Endothelial cell of umbilical vein (primary cell): ENCODE results near the gene NTN1. TPM values are rescaled to one million over a fixed set of nuclear protein-coding genes. Genes with fewer than 3 reads are reported as not detected.

ENCODE experiments used
- BruUV-seq: library from RNA; stranded (reverse); fragments of 400-500 nt; replicated peaks from 2 replicates; lab custom pipeline; 2021; lab: Mats Ljungman, UMichigan
- CTCF ChIA-PET: fragments of 300-600, 350-600 bp; sonication (Branson Sonifier 250); formaldehyde crosslinking; loops from one replicate; lab custom pipeline; 2021; ENCODE audit warnings: antibody characterized with exemption, inconsistent platforms; lab: Charles Lee
- POLR2A ChIA-PET: fragments of 300-600, 350-600 bp; sonication (Branson Sonifier 250); formaldehyde crosslinking; loops from one replicate; lab custom pipeline; 2021; ENCODE audit warnings: antibody characterized with exemption, inconsistent platforms; lab: Charles Lee
- DNase-seq: peaks from one replicate; pipeline ENCODE4 v3.0.0-alpha.2; 2011; ENCODE audit warnings: low read depth, low spot score
- FAIRE-seq: peaks from 2 replicates; lab custom pipeline; 2011; peaks lifted over from hg19 to GRCh38; lab: Jason Lieb, UNC
- H2AFZ ChIP-seq: 2 replicates; pipeline ENCODE4 v1.6.0; 2012; ENCODE audit warnings: low read depth, low read length, control low read depth, inconsistent platforms
- H3K27ac ChIP-seq: 2 replicates; pipeline ENCODE4 v1.5.1; 2011; ENCODE audit warnings: low read depth, mild to moderate bottlenecking, control low read depth, low read length, moderate library complexity; ENCODE audit not compliant: insufficient read depth
- H3K27me3 ChIP-seq, 2 experiments: 2 replicates each; pipeline versions ENCODE4 v1.6.0 to v1.6.1; 2011; ENCODE audit warnings: low read length in 2 of 2, mixed read lengths in 1 of 2; ENCODE audit not compliant: control insufficient read depth in 2 of 2, insufficient read depth in 2 of 2
- H3K36me3 ChIP-seq, 2 experiments: 2 replicates in 1 of 2; 3 replicates in 1 of 2; pipeline ENCODE4 v1.5.1; 2011; ENCODE audit warnings: low read length in 2 of 2, mild to moderate bottlenecking in 1 of 2, moderate library complexity in 1 of 2; ENCODE audit not compliant: control insufficient read depth in 2 of 2, insufficient read depth in 2 of 2; ENCODE audit errors: extremely low read depth in 1 of 2
- H3K4me1 ChIP-seq: 3 replicates; pipeline ENCODE4 v1.5.1; 2011; ENCODE audit warnings: mild to moderate bottlenecking, low read length; ENCODE audit not compliant: control insufficient read depth, insufficient read depth; ENCODE audit errors: extremely low read depth
- H3K4me2 ChIP-seq: 2 replicates; pipeline ENCODE4 v1.6.1; 2011; ENCODE audit warnings: low read length, control low read depth, mixed read lengths; ENCODE audit not compliant: insufficient read depth
- H3K4me3 ChIP-seq, 3 experiments: fragments of 200-600 bp in 1 of 3; sonication (generic), shearing (Covaris generic) in 1 of 3; replicated peaks in 1 of 3; 2 replicates each; pipeline ENCODE4 v1.5.1; 2011 to 2016; ENCODE audit warnings: control low read depth in 3 of 3, low read length in 3 of 3, mild to moderate bottlenecking in 2 of 3, inconsistent platforms in 1 of 3, low read depth in 1 of 3, moderate library complexity in 1 of 3; ENCODE audit not compliant: insufficient read depth in 1 of 3
- H3K79me2 ChIP-seq: 2 replicates; pipeline ENCODE4 v1.6.0; 2012; ENCODE audit warnings: low read length, inconsistent platforms; ENCODE audit not compliant: control insufficient read depth, insufficient read depth
- H3K9ac ChIP-seq: replicated peaks from 2 replicates; pipeline ENCODE3; 2011; ENCODE audit warnings: low read length, control low read depth; ENCODE audit not compliant: insufficient read depth; ENCODE audit errors: extremely low read depth
- H3K9me1 ChIP-seq: replicated peaks from 3 replicates; pipeline ENCODE4 v1.6.0; 2011; ENCODE audit warnings: mild to moderate bottlenecking, low read length; ENCODE audit not compliant: control insufficient read depth, insufficient read depth; ENCODE audit errors: extremely low read depth
- H3K9me3 ChIP-seq: replicated peaks from 2 replicates; pipeline ENCODE4 v1.5.1; 2012; ENCODE audit warnings: low read length, inconsistent platforms; ENCODE audit not compliant: control insufficient read depth, insufficient read depth
- H4K20me1 ChIP-seq: replicated peaks from 2 replicates; pipeline ENCODE3; 2011; ENCODE audit warnings: mild to moderate bottlenecking, low read length; ENCODE audit not compliant: control insufficient read depth, insufficient read depth; ENCODE audit errors: extremely low read depth
- EZH2 ChIP-seq: IDR thresholded peaks from 2 replicates; pipeline ENCODE4 v1.6.1; 2012; ENCODE audit warnings: borderline replicate concordance, low read depth, mild to moderate bottlenecking, moderate library complexity, low read length, inconsistent platforms; ENCODE audit not compliant: severe bottlenecking
- FOS ChIP-seq: IDR thresholded peaks from 2 replicates; pipeline ENCODE4 v1.6.1; 2011; ENCODE audit warnings: mild to moderate bottlenecking, low read length, moderate library complexity, borderline replicate concordance; ENCODE audit not compliant: insufficient read depth
- GATA2 ChIP-seq: IDR thresholded peaks from 2 replicates; pipeline ENCODE4 v1.7.0; 2011; ENCODE audit warnings: low read depth, mild to moderate bottlenecking, moderate library complexity, mixed read lengths, low read length; ENCODE audit not compliant: insufficient read length, insufficient read depth
- JUN ChIP-seq: IDR thresholded peaks from 2 replicates; pipeline ENCODE4 v1.6.1; 2011; ENCODE audit warnings: borderline replicate concordance, low read depth; ENCODE audit not compliant: insufficient read length, insufficient read depth
- MAX ChIP-seq: IDR thresholded peaks from 2 replicates; pipeline ENCODE4 v1.6.1; 2011; ENCODE audit not compliant: insufficient read depth, insufficient read length
- MYC ChIP-seq: IDR thresholded peaks from one replicate; pipeline ENCODE4 v1.6.1; 2011; ENCODE audit warnings: mild to moderate bottlenecking, low read depth, low read length
- POLR2A ChIP-seq: IDR thresholded peaks from 2 replicates; pipeline ENCODE4 v1.6.1; 2012; ENCODE audit warnings: low read depth, mild to moderate bottlenecking, control low read depth, low read length
- POLR2AphosphoS5 ChIP-seq: IDR thresholded peaks from 2 replicates; pipeline ENCODE4 v1.6.1; 2012; ENCODE audit warnings: low read depth, mild to moderate bottlenecking, control low read depth, low read length, moderate library complexity; ENCODE audit not compliant: insufficient read depth
- dilution Hi-C: fragments of 300-500 bp; cut with MboI; formaldehyde crosslinking; loops from one replicate; pipeline ENCODE4 v1.15.0; 2019; ENCODE audit warnings: low sequenced_read_pairs; ENCODE audit not compliant: extremely low pct_ligation_motif_present
- intact Hi-C: fragments of 100-400 bp; cut with micrococcal nuclease; formaldehyde crosslinking; loops from one replicate; pipeline ENCODE4 v1.10.0; 2022
- polyA plus RNA-seq, 4 experiments: library from polyadenylated mRNA; depleted of rRNA in 3 of 4; stranded (reverse) in 3 of 4; unstranded in 1 of 4; fragments of >200 nt; gene quantifications; 2 replicates each; pipeline versions ENCODE4 v1.2.1 to v1.2.3, GENCODE V29; 2011 to 2012; ENCODE audit warnings: missing spikeins in 1 of 4
- total RNA-seq: library from RNA; stranded (reverse); gene quantifications from 2 replicates; pipeline ENCODE4 v1.2.3, GENCODE V29; 2021
- TF ChIP-seq, protein P1 (sequence below), 2 donors: IDR thresholded peaks; 1 replicate in 1 of 2; 2 replicates in 1 of 2; pipeline ENCODE4 v1.5.1; 2011; ENCODE audit warnings: low read length in 2 of 2, mild to moderate bottlenecking in 2 of 2, moderate library complexity in 2 of 2, control low read depth in 1 of 2, inconsistent platforms in 1 of 2, low read depth in 1 of 2; ENCODE audit not compliant: insufficient read depth in 1 of 2; ENCODE audit errors: extremely low read depth in 1 of 2

Gene NTN1
- total and polyA plus RNA-seq, 2 donors (not counting 3 experiments of a cell fraction or from before 2014, with no cell fraction given), result 0.10 to 0.18 TPM

DNA sequence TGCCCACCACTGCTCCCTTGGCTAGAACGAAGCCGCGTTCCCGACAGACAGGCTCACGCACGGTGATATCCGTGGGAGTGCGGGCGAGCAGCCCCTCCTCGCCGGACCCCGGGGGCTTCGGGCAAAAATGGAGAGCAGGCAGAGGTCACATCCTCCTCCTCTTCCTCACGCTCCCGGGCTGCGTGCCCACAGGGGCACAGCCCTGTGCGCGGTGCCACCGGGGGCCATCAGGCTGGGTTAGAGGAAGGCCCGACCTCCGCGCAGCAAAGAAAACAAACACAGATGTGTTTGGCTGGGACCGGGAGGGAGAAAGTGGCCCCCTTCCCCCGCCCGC is 519 bp upstream of the NTN1 start:
- no TSS peak for BruUV-seq
- Histone ChIP-seq H3K9ac (no peak overlapping the region), H3K27ac (no peak overlapping the region), H3K9me3 (no peaks in the 10 kb centered on the region), H2AFZ (peak overlapping the region; percentile 31), H3K36me3 (no peaks in the 10 kb centered on the region), H3K27me3 (peaks cover 24 to 54% of the 10 kb centered on the region in 2 experiments), H4K20me1 (no peaks in the 10 kb centered on the region), H3K9me1 (no peaks in the 10 kb centered on the region), H3K79me2 (no peaks in the 10 kb centered on the region), H3K4me2 (peak overlapping the region; percentile 34), H3K4me3 (peak overlapping the region; percentile 15 to 37 (median 16)), H3K4me1 (peaks cover 2% of the 10 kb centered on the region)
- TF ChIP-seq GATA2 (no peak), POLR2AphosphoS5 (no peak), POLR2A (no peak), EZH2 (peak; percentile 14)
- dilution Hi-C loops (no loop called here), intact Hi-C loops (no loop called here)
- DNase-seq (no peak), FAIRE-seq (no peak)
- CTCF ChIA-PET, result interaction anchor here (1.5 kb wide), 1 partner anchor 23 kb away, joined by 4 read pairs; no protein-coding TSS in a partner anchor
- POLR2A ChIA-PET, result no interaction called here

GRCh38 chr17:9021992-9022572 is 772 bp downstream of the NTN1 start:
- POLR2A ChIA-PET, result no interaction called here
- intact Hi-C loops, result no loop called here
- no peak for FAIRE-seq

More at GRCh38 chr17:9021992-9022572, 772 bp downstream of the NTN1 start:
- Histone ChIP-seq H4K20me1 (no peaks in the 10 kb centered on the region), H3K4me1 (peaks cover 2% of the 10 kb centered on the region), H3K27me3 (peaks cover 24 to 54% of the 10 kb centered on the region in 2 experiments), H3K27ac (no peak overlapping the region), H2AFZ (peak overlapping the region; percentile 41), H3K4me2 (peak overlapping the region; percentile 58), H3K4me3 (peak overlapping the region in 2 of 3 experiments; percentile 36 to 37), H3K36me3 (no peaks in the 10 kb centered on the region), H3K79me2 (no peaks in the 10 kb centered on the region), H3K9ac (no peak overlapping the region), H3K9me1 (no peaks in the 10 kb centered on the region), H3K9me3 (no peaks in the 10 kb centered on the region)
- no TSS peak for BruUV-seq
- dilution Hi-C loops, result no loop called here
- CTCF ChIA-PET, result interaction anchor here (0.9 to 1.6 kb wide), 4 partner anchors 19 to 500 kb away, joined by 3 to 9 read pairs (median 4); no protein-coding TSS in a partner anchor
- no peak for TF ChIP-seq POLR2AphosphoS5
- TF ChIP-seq JUN, result no peak
- TF ChIP-seq, protein P1, sequence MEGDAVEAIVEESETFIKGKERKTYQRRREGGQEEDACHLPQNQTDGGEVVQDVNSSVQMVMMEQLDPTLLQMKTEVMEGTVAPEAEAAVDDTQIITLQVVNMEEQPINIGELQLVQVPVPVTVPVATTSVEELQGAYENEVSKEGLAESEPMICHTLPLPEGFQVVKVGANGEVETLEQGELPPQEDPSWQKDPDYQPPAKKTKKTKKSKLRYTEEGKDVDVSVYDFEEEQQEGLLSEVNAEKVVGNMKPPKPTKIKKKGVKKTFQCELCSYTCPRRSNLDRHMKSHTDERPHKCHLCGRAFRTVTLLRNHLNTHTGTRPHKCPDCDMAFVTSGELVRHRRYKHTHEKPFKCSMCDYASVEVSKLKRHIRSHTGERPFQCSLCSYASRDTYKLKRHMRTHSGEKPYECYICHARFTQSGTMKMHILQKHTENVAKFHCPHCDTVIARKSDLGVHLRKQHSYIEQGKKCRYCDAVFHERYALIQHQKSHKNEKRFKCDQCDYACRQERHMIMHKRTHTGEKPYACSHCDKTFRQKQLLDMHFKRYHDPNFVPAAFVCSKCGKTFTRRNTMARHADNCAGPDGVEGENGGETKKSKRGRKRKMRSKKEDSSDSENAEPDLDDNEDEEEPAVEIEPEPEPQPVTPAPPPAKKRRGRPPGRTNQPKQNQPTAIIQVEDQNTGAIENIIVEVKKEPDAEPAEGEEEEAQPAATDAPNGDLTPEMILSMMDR (IDR thresholded peaks at IDR 0.05; ENCODE audit: extremely low read depth in 1 of 2, insufficient read depth in 1 of 2, low read depth in 1 of 2, low read length in 2 of 2), result no peak
- no peak for TF ChIP-seq EZH2
- no peak for TF ChIP-seq FOS
- no peak for TF ChIP-seq MAX
- TF ChIP-seq POLR2A, result no peak
- TF ChIP-seq MYC, result no peak
- TF ChIP-seq GATA2, result no peak
- no peak for DNase-seq
